HG02678 (cell line): ENCODE results near the gene PPP2R1B.

Source experiments
- ATAC-seq: cut with Tn5 transposase; IDR thresholded peaks from one replicate; pipeline ENCODE4 v1.9.1; 2021; ENCODE audit warnings: mild to moderate bottlenecking, moderate library complexity; ENCODE audit not compliant: unreplicated experiment

PPP2R1B gene

DNA sequence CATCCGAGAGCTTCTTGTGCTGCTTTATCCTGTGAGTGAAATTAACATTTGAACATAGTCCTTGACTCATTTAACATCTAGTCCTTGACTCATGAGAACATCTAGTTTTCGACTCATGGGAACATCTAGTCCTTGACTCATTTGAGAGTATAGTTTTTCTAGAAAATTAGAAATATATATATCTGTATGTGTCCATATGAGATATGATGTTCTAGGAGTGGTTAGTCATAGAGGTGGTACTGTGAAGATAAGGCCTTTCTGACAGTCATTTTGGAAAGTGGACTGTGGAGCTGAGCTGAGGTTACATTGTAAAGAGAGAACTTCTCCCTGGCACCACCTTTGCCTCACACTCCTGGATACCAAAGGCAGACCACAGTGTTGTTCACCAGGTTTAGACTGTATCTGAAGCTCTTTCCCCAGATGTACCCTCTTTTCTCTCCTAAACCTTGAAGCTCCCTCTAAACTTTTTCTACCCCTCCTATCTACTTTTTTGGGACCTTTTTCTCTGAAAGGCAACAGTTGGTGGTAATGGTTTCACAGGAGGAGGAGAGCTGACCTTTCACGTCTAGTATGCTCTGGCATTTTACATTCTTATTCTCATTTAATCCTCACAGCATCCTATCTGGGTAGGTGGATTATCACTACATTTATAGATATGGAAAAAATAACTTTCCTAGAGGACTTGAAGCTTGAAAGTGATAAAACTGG lies 67.2 kb downstream of the PPP2R1B start:
- no peak for ATAC-seq

DNA sequence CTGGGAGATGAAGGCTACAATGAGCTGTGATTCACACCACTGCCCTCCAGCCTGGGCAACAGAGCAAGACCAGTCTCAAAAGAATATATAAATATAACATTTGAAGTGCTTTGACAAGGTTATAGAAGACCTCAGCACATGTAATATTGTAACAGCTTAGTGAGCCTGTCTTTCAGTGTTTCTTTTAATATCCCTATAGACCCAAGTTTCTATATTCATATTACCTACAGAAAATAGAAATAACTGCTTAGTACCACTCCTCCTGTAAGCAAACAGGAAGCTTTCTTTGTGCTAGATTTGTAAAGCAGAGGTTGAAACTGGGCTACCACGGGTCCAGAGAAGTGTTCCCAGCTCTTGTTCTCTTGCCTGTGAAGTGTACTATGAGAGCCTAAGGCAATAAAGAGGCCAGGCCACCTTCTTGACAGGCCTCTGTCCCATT lies 68.2 kb downstream of the PPP2R1B start:
- peak; percentile 52 for ATAC-seq

DNA sequence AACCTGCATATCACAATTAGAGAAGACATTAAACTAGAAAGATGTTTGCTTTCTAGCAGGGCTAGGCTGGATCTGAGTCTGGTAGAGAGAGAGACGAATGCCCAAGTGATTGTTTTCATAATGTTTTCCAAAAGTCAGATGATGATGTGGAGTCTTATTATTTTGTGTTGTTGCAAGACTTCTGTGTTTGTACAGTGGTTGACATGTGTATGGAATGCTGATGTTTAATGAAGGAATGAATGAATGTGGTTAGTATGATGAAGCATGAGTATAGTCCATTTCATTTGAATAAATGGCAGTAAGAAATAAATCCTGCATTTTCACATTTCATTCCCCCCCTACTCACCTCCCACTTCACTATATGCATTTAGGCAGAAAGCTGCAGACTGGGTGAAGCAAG lies 69.6 kb downstream of the PPP2R1B start:
- no peak for ATAC-seq

DNA sequence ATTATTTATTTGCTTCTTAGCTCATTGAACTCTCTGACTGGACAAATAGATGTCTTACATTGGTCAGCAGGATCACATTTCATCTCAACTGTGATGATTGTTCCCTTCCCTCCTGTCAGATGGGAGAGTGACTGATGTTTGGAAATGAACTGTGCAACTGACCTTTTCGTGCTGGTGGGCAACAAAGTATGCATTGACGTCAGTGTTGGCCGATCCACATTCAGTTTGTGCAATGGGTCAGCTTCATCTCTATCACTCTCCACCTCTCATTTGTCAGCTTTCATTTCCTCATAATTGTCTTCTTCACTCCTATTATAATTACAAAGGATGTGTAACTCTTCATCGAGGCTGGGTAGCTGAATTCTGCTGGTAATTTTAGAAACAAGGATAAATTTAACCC lies 71.3 kb downstream of the PPP2R1B start:
- no peak for ATAC-seq

DNA sequence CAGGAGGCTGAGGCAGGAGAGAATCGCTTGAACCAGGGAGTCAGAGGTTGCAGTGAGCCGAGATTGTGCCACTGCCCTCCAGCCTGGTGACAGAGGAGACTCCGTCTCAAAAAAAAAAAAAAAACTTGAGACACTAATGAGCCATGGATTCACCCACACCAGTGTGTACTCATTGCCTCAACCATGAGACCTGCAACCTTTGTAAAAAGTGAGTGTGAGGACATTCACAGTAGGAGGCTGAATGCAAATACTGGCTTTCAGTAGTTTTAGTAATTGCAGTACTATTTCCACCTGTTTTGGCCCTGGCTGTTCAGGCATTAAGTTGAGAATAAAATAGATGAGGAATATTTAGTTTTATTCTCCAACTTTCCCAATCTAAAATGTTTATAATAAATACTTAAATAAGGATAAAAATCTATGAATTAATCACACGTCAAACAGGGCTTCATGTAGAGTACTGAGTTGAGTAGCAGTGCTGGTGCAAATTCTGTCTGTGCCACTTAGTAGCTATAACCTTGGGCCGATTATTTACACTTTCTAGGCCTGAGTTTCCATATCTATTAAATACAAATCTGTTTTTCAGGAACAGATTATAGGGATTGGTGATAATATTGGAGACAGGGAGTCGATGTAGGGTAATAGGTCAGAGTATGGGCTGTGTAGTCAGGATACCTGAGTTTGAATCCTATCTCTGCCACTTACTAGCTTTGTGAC lies 72.8 kb downstream of the PPP2R1B start:
- ATAC-seq, result no peak

DNA sequence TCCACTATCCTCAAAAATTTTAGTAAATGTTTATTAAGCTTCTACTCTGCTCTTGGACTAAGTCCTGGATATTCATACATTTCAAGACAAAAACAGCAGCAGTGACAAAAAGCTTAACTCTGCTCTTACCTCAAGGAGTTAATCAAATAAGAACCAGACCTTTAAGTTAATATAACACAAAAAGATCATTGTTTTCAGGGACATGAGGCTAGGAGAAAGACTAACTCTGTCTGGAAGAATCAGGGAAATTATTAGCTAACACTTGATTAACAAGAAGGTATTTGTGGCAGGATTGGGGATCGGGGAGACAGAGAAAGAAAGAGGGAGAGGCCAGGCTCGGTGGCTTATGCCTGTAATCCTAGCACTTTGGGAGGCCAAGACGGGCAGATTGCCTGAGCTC lies 74.4 kb downstream of the PPP2R1B start:
- no peak for ATAC-seq

DNA sequence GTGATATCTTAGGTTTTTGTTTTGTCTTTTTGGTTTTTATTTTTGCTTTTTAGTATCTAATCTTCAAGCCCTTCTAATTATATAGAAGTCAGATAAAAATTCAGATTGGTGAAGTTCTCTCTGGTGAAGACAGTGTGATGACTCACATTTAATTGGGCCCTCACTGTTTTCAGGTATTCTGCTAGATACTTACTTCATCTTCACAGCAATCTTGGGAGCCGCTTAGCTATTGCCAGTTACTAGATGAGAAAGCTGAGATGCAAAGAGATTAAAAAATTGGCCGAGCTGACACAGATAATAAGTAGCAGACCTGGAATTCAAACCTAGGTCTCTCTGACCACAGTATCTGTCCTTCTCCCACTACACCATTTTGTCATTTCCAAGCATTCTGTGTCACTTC lies 75.0 kb downstream of the PPP2R1B start:
- ATAC-seq, result no peak

DNA sequence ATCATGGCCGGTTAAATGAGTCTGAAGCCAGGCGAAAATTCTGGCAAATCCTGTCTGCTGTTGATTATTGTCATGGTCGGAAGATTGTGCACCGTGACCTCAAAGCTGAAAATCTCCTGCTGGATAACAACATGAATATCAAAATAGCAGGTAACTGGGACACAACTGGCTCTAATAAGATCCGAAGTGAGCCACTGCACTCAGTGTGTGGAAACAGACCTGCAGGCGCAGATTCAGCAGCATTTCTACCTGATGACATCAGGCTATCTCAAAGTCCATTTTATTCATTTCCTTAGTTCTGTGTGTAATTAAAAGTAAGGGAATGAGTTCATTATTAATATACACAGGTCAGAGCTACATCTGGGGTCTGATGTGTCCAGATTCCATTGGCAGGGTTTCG lies 78.2 kb downstream of the PPP2R1B start:
- no peak for ATAC-seq

DNA sequence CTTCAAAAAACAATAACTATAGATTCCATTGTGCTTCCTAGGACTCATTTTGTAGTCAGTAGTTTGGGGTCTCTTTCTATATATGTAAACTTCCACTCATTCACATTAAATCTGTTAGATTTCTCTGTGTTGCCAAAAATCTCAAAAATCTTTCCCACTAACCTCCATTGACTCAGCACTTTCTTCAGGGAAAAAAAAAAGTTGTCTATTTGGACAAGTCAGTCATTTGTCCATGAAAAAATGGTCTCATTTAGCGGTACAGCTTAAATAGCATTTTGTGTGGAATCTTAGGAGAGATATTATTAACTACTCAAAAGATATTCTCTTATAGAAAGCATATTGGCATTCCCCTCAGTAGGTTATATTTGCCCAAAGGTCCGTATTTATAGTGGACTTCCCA lies 81.9 kb downstream of the PPP2R1B start:
- ATAC-seq, result no peak

DNA sequence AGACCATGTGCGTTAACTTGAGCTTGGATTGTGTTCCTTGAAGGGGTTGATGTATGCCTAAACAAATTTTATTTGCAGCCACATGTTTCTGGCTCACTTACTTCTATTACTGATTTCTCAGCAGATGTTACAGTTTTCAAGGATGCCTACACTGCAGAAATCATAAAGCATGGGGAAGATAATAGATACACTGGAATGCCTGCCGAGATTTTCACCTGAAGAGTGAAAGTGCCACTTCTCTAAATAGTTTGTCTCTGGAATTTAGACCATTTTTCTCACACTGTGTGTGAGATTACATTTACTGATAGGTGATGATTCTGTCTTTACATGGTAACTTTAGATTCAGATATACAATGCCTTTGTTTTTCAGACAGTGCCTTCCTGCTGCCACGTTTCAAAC lies 82.4 kb downstream of the PPP2R1B start:
- ATAC-seq, result no peak

DNA sequence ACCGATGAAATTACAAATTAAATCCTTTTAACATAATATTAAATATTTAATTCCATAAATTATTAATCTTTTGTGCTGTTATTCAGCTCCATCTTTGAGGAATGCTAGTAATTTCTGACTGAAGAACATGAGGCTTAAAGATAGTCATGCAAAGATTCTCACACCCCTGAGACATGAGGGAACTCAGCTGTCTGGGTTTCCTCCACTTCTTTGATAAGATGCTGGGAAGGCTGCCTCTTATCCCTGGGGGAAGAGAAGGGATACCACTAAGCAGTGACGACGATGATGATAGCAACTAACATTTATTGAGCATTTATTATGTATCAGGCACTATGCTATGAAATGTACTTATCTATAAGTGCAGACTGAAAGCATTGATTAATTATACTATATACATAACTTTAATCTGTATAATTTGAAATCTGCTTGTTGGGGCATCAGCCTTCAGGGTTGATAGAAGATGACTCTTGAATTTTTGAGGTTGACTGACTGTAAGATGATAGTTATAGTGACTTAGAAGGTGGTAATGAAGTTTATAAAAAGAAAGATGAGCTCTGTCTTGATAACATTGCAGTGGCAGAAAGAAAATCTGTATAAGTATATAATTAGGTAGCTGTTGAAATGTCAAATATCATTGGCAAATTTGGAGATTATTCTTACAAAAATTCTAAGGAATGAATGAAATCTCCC lies 85.6 kb downstream of the PPP2R1B start:
- ATAC-seq, result no peak
